Astrocyte of the spinal cord (primary cell): ENCODE data around the gene WWOX.

Experiments used
- DNase-seq: peaks from one replicate; pipeline ENCODE4 v3.0.0; 2011; ENCODE audit warnings: low read depth, low spot score
- H3K4me3 ChIP-seq: 2 replicates; pipeline ENCODE4 v1.5.1; 2011; ENCODE audit warnings: low read depth, mild to moderate bottlenecking, low read length, moderate library complexity
- in situ Hi-C: cut with HindIII; loops from 2 replicates; pipeline ENCODE4 v1.10.0; 2017; ENCODE audit warnings: low sequenced_read_pairs
- TF ChIP-seq, protein P1 (sequence below): IDR thresholded peaks from 2 replicates; pipeline ENCODE4 v1.5.1; 2012; ENCODE audit warnings: low read depth, mild to moderate bottlenecking, low read length, inconsistent platforms

WWOX gene

GRCh38 chr16:78433116-78433515, 333.7 kb downstream of the WWOX start:
- no peak overlapping the region for H3K4me3 ChIP-seq
- TF ChIP-seq, protein P1, sequence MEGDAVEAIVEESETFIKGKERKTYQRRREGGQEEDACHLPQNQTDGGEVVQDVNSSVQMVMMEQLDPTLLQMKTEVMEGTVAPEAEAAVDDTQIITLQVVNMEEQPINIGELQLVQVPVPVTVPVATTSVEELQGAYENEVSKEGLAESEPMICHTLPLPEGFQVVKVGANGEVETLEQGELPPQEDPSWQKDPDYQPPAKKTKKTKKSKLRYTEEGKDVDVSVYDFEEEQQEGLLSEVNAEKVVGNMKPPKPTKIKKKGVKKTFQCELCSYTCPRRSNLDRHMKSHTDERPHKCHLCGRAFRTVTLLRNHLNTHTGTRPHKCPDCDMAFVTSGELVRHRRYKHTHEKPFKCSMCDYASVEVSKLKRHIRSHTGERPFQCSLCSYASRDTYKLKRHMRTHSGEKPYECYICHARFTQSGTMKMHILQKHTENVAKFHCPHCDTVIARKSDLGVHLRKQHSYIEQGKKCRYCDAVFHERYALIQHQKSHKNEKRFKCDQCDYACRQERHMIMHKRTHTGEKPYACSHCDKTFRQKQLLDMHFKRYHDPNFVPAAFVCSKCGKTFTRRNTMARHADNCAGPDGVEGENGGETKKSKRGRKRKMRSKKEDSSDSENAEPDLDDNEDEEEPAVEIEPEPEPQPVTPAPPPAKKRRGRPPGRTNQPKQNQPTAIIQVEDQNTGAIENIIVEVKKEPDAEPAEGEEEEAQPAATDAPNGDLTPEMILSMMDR, result no peak
- in situ Hi-C loops, result no loop called here
- no peak for DNase-seq

- no peak overlapping the region for H3K4me3 ChIP-seq
- TF ChIP-seq, protein P1, result no peak
- no peak for DNase-seq
- in situ Hi-C loops, result no loop called here
Measured at GRCh38 chr16:78434401-78434800, 334.9 kb downstream of the WWOX start.

DNA sequence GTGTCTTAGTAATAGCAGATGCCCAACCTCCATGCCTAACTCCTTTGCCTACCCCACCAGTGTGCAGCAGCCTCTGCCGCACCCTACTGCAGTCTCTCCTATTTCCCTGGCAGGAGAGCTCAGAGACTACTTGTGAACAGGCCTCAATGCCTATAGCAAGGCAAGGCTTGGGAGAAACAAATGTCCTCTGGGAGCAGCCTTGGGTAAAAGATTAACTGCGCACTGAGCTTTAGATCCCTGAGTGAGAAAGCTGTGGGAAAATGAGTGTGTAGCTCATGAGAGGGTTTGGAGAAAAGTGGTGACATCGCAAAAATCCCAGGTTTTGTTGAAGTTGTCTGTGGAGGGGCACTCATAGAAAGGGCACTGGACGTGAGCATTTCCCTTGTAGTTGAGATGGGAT, 335.8 kb downstream of the WWOX start:
- DNase-seq, result no peak
- in situ Hi-C loops, result no loop called here
- no peak overlapping the region for H3K4me3 ChIP-seq
- TF ChIP-seq, protein P1, result no peak

- no peak overlapping the region for H3K4me3 ChIP-seq
- TF ChIP-seq, protein P1, result no peak
- in situ Hi-C loops, result no loop called here
- no peak for DNase-seq
Measured at GRCh38 chr16:78436023-78436422, 336.6 kb downstream of the WWOX start.

DNA sequence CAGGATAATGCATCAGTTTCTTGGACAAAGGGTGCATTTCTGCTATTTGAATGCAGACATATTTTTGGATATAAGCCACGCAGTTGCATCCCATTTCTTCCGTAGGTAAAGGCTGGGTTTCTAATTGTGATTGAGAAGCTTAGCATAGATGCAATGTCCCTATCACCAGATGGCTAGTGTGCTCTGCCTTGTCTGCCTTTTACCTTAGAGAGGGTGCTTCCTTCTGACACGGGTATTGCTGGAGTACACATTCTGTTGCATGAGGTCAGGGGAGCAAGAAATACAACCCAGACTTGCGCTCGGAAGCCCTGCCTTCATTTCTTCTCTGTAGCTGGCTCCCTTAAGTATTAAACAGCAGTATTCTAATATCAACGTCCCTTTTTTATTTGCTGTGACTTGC, 337.4 kb downstream of the WWOX start:
- in situ Hi-C loops, result no loop called here
- TF ChIP-seq, protein P1, result no peak
- no peak for DNase-seq
- no peak overlapping the region for H3K4me3 ChIP-seq

DNA sequence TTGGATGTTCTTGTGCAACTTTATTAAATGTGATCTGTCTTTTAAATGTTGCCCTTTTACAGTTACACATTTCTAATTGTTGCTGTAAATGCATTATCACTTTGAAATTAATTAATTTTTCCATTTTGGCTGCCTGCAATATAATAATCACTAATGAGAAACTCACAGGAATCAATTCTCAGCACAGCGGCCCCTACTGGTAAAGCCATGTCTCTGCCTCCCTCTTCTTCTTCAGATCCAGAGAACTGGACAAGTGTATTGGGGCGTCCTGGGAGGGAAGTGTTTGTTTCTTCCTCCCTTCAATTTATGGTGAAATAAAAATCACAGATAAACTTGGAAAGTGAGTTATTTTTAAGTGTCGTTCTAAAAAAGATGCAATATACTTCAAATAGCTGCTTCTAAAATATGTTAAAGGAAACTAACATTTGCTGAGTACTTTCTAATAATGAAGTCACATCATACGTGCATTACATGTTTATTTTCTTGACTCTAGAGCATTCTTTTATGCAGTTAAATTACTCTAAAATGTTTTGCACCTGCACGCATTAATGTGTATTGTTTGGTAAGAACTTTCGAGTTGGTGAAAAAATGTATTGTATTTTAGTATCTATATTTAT, 338.0 kb downstream of the WWOX start:
- in situ Hi-C loops, result no loop called here

More for the DNA sequence above, 338.0 kb downstream of the WWOX start:
- TF ChIP-seq, protein P1, result peak; percentile 81
- no peak overlapping the region for H3K4me3 ChIP-seq
- peak; percentile 9 for DNase-seq
